Uterus (tissue), 4 donors: ENCODE data around the gene LCN9. TPM values are rescaled to one million over a fixed set of nuclear protein-coding genes. Genes with fewer than 3 reads are reported as not detected.

Experiments used
- DNase-seq, 2 donors: peaks; one replicate each; pipeline ENCODE4 v3.0.0-alpha.2; 2019 to 2020
- H3K27ac ChIP-seq, 2 donors: fragments of 200-600 bp; sonication (generic); 1 replicate in 1 of 2; 2 replicates in 1 of 2; pipeline ENCODE4 v1.5.1; 2016 to 2018
- H3K27me3 ChIP-seq, 2 donors: fragments of 200-600 bp; sonication (generic); one replicate each; pipeline ENCODE4 v1.5.1; 2018 to 2019; ENCODE audit warnings: control low read depth in 1 of 2
- H3K36me3 ChIP-seq, 2 donors: fragments of 200-600 bp; sonication (generic); one replicate each; pipeline ENCODE4 v1.5.1; 2019; ENCODE audit warnings: control low read depth in 1 of 2
- H3K4me1 ChIP-seq, 2 donors: fragments of 200-600 bp; sonication (generic); one replicate each; pipeline ENCODE4 v1.5.1; 2018 to 2019; ENCODE audit warnings: control low read depth in 1 of 2
- H3K4me3 ChIP-seq, 2 donors: fragments of 200-600 bp; sonication (generic); 1 replicate in 1 of 2; 2 replicates in 1 of 2; pipeline ENCODE4 v1.5.1; 2018 to 2019; ENCODE audit warnings: mild to moderate bottlenecking in 1 of 2
- H3K9me3 ChIP-seq, 2 donors: fragments of 200-600 bp; sonication (generic); one replicate each; pipeline ENCODE4 v1.5.1; 2019; ENCODE audit warnings: control low read depth in 1 of 2
- POLR2A ChIP-seq, 2 donors: fragments of 450-650 bp; IDR thresholded peaks; one replicate each; pipeline ENCODE4 v1.6.1; 2016; ENCODE audit warnings: antibody characterized with exemption in 2 of 2, mild to moderate bottlenecking in 1 of 2, moderate library complexity in 1 of 2
- intact Hi-C: fragments of 100-400 bp; cut with DNase I; formaldehyde crosslinking; loops from one replicate; pipeline ENCODE4 v1.15.1; 2023; ENCODE audit warnings: low total_unique reads
- total RNA-seq, 4 donors: library from RNA; depleted of rRNA in 3 of 4; stranded (reverse); fragments of >200 nt in 3 of 4; gene quantifications; one replicate each; pipeline versions ENCODE4 v1.1.0 to v1.2.4, GENCODE V29; 2014 to 2023
- TF ChIP-seq, protein P1 (sequence below), 4 experiments: fragments of 200-600 bp in 2 of 4; fragments of 450-650 bp in 2 of 4; sonication (generic) in 2 of 4; IDR thresholded peaks; one replicate each; pipeline ENCODE4 v1.5.1; 2016 to 2019; ENCODE audit warnings: antibody characterized with exemption in 4 of 4, mild to moderate bottlenecking in 2 of 4, moderate library complexity in 1 of 4
- donor health status: DM: yes; HTN: yes; CAD: no.

The LCN9 gene
- total RNA-seq, 4 donors from 2014 or later = not detected

DNA sequence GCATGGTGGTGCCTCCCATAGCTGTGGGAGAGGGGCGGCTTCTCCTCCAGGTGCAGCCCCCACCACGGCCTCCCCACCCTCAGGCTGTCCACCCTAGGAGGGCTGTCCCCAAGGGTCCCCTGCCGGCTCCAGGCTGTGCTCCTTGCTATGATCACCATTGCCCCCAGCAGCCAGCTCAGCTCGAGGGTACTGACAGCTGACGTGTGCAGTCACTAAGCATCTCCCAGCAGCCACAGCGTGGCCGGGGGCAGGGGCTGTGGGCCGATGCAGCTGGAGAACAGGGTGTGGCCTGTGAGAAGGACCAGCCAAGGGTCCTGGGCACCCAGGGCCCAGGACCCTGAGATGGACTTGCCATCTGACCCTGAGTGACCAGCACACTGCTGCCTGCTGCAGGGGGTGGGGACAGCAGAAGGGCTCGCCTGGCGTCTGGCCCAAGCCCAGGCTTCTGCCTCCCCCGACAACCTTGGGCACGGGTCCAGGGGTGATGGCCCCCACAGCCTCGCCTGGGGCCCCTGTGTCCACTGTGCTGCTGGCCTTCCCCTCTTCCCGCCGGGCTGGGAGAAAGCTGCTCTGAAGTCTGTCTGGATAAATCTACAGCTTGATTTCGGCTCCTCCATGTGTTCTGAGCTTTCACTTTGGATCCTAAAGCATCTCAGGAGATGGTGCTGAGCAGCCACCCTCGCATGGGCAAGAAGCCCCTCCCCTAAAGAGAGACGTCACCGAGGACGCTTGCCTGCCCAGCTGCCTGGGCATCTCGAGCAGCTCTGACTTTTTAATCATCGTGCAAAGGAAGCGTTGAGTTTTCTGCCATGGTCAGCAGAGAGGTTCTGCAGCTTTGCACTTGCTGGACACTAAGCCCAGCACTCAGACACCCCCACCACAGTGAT, 44.4 kb downstream of the LCN9 start:
- peaks cover 0 to under 1% of the 10 kb centered on the region in 2 donors for H3K4me1 ChIP-seq
- TF ChIP-seq, protein P1, sequence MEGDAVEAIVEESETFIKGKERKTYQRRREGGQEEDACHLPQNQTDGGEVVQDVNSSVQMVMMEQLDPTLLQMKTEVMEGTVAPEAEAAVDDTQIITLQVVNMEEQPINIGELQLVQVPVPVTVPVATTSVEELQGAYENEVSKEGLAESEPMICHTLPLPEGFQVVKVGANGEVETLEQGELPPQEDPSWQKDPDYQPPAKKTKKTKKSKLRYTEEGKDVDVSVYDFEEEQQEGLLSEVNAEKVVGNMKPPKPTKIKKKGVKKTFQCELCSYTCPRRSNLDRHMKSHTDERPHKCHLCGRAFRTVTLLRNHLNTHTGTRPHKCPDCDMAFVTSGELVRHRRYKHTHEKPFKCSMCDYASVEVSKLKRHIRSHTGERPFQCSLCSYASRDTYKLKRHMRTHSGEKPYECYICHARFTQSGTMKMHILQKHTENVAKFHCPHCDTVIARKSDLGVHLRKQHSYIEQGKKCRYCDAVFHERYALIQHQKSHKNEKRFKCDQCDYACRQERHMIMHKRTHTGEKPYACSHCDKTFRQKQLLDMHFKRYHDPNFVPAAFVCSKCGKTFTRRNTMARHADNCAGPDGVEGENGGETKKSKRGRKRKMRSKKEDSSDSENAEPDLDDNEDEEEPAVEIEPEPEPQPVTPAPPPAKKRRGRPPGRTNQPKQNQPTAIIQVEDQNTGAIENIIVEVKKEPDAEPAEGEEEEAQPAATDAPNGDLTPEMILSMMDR (IDR thresholded peaks at IDR 0.05) = no peak
- no peak for TF ChIP-seq POLR2A (IDR thresholded peaks at IDR 0.05)
- H3K9me3 ChIP-seq = no peaks in the 10 kb centered on the region
- peaks cover 0 to 34% of the 10 kb centered on the region in 2 donors for H3K27me3 ChIP-seq
- H3K27ac ChIP-seq = no peak overlapping the region
- no peaks in the 10 kb centered on the region for H3K36me3 ChIP-seq
- DNase-seq = no peak
- no peak overlapping the region for H3K4me3 ChIP-seq
- intact Hi-C loops = no loop called here

GRCh38 chr9:135708164-135708563, 45.1 kb downstream of the LCN9 start:
- TF ChIP-seq POLR2A (IDR thresholded peaks at IDR 0.05) = no peak
- TF ChIP-seq, protein P1 (IDR thresholded peaks at IDR 0.05) = no peak
- DNase-seq = no peak
- H3K36me3 ChIP-seq = no peaks in the 10 kb centered on the region
- no peak overlapping the region for H3K27ac ChIP-seq
- peaks cover 0 to 30% of the 10 kb centered on the region in 2 donors for H3K27me3 ChIP-seq
- H3K4me3 ChIP-seq = no peak overlapping the region
- no peaks in the 10 kb centered on the region for H3K9me3 ChIP-seq
- no peaks in the 10 kb centered on the region for H3K4me1 ChIP-seq
- intact Hi-C loops = no loop called here

- intact Hi-C loops = no loop called here
- Histone ChIP-seq H3K27ac (no peak overlapping the region), H3K36me3 (no peaks in the 10 kb centered on the region), H3K4me1 (no peaks in the 10 kb centered on the region), H3K9me3 (no peaks in the 10 kb centered on the region), H3K27me3 (peaks cover 0 to 29% of the 10 kb centered on the region in 2 donors), H3K4me3 (no peak overlapping the region)
- no peak for TF ChIP-seq POLR2A (IDR thresholded peaks at IDR 0.05)
- TF ChIP-seq, protein P1 (IDR thresholded peaks at IDR 0.05) = no peak
- no peak for DNase-seq
Observed at GRCh38 chr9:135711391-135711790, 48.3 kb downstream of the LCN9 start.

GRCh38 chr9:135711881-135712280, 48.8 kb downstream of the LCN9 start:
- no peaks in the 10 kb centered on the region for H3K36me3 ChIP-seq
- no peak overlapping the region for H3K27ac ChIP-seq
- no peak overlapping the region for H3K4me3 ChIP-seq
- no peaks in the 10 kb centered on the region for H3K4me1 ChIP-seq
- no peaks in the 10 kb centered on the region for H3K9me3 ChIP-seq
- peaks cover 0 to 31% of the 10 kb centered on the region in 2 donors for H3K27me3 ChIP-seq
- intact Hi-C loops = no loop called here
- no peak for DNase-seq
- TF ChIP-seq, protein P1 (IDR thresholded peaks at IDR 0.05) = no peak
- no peak for TF ChIP-seq POLR2A (IDR thresholded peaks at IDR 0.05)

GRCh38 chr9:135712613-135713295, 49.6 kb downstream of the LCN9 start:
- H3K27ac ChIP-seq = no peak overlapping the region
- intact Hi-C loops = no loop called here
- no peak for DNase-seq

More at GRCh38 chr9:135712613-135713295, 49.6 kb downstream of the LCN9 start:
- Histone ChIP-seq H3K27me3 (peaks cover 0 to 23% of the 10 kb centered on the region in 2 donors), H3K9me3 (no peaks in the 10 kb centered on the region), H3K4me3 (no peak overlapping the region), H3K4me1 (no peaks in the 10 kb centered on the region), H3K36me3 (no peaks in the 10 kb centered on the region)
- TF ChIP-seq POLR2A (IDR thresholded peaks at IDR 0.05) = no peak
- TF ChIP-seq, protein P1 (IDR thresholded peaks at IDR 0.05) = no peak
